ENCODE measurements around the gene DAPK1. TPM values are rescaled to one million over a fixed set of nuclear protein-coding genes. Genes with fewer than 3 reads are reported as not detected.
"Not testable (repeated sequence)": the region's sequence is repeated elsewhere in the genome, so short reads cannot be mapped to it uniquely, and the experiment has no call there.

DAPK1 gene
- total and polyA plus RNA-seq, 2 donors: 28.1 to 35.5 TPM

DNA sequence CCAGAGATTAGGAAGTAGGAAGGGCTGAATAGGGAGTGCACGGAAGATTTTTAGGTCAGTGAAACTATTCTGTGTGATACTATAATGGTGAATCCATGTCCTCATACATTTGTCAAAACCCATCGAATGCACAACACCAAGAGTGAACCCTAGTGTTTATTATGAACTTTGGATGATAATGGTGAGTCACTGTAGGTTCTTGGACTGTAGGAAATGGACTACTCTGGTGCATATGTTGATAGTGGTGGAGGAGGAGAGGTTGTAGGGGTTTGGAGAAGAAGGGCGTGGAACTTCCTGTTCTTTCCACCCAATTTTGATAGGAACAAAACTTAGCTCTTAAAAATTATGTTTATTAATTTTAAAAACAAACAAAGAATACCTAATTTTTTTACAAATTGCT is 242.5 kb downstream of the DAPK1 start:
- peaks cover 0 to 9% of the 10 kb centered on the region in 2 donors for H3K27me3 ChIP-seq (ENCODE audit: control insufficient read depth in 2 of 2, insufficient read depth in 1 of 2, low read length in 1 of 2)
- H3K4me1 ChIP-seq (ENCODE audit: control insufficient read depth in 2 of 2, insufficient read depth in 2 of 2, low read length in 2 of 2): no peaks in the 10 kb centered on the region
- no peak for DNase-seq (ENCODE audit: low read depth in 6 of 9, low spot score in 9 of 9)
- H3K9me3 ChIP-seq (ENCODE audit: control insufficient read depth in 2 of 2, insufficient read depth in 1 of 2, low read length in 1 of 2): no peaks in the 10 kb centered on the region
- H3K36me3 ChIP-seq (ENCODE audit: control insufficient read depth in 2 of 2, insufficient read depth in 2 of 2, low read length in 1 of 2): no peaks in the 10 kb centered on the region
- WGBS: 63% methylated on average over 3 of the region's 3 CpGs
- no peak overlapping the region for H3K4me3 ChIP-seq (ENCODE audit: low read length in 2 of 2)
- no peak overlapping the region for H3K27ac ChIP-seq (ENCODE audit: low read depth in 1 of 2, low read length in 1 of 2)

GRCh38 chr9:87741326-87741725 is 243.7 kb downstream of the DAPK1 start:
- peaks cover 0 to 9% of the 10 kb centered on the region in 2 donors for H3K27me3 ChIP-seq (ENCODE audit: control insufficient read depth in 2 of 2, insufficient read depth in 1 of 2, low read length in 1 of 2)
- H3K36me3 ChIP-seq (ENCODE audit: control insufficient read depth in 2 of 2, insufficient read depth in 2 of 2, low read length in 1 of 2): no peaks in the 10 kb centered on the region
- DNase-seq (ENCODE audit: low read depth in 6 of 9, low spot score in 9 of 9): no peak

GRCh38 chr9:87741891-87742290 is 244.2 kb downstream of the DAPK1 start:
- no peak for DNase-seq (ENCODE audit: low read depth in 6 of 9, low spot score in 9 of 9)

More at GRCh38 chr9:87741326-87741725, 243.7 kb downstream of the DAPK1 start:
- no peak overlapping the region for H3K4me3 ChIP-seq (ENCODE audit: low read length in 2 of 2)
- H3K27ac ChIP-seq (ENCODE audit: low read depth in 1 of 2, low read length in 1 of 2): no peak overlapping the region
- H3K9me3 ChIP-seq (ENCODE audit: control insufficient read depth in 2 of 2, insufficient read depth in 1 of 2, low read length in 1 of 2): no peaks in the 10 kb centered on the region
- 41% methylated on average over 4 of the region's 4 CpGs for WGBS
- H3K4me1 ChIP-seq (ENCODE audit: control insufficient read depth in 2 of 2, insufficient read depth in 2 of 2, low read length in 2 of 2): no peaks in the 10 kb centered on the region

GRCh38 chr9:87742813-87743428 is 245.3 kb downstream of the DAPK1 start:
- no peak overlapping the region for H3K4me3 ChIP-seq (ENCODE audit: low read length in 2 of 2)
- no peaks in the 10 kb centered on the region for H3K9me3 ChIP-seq (ENCODE audit: control insufficient read depth in 2 of 2, insufficient read depth in 1 of 2, low read length in 1 of 2)
- no peak for DNase-seq (ENCODE audit: low read depth in 6 of 9, low spot score in 9 of 9)
- H3K27ac ChIP-seq (ENCODE audit: low read depth in 1 of 2, low read length in 1 of 2): no peak overlapping the region
- H3K4me1 ChIP-seq (ENCODE audit: control insufficient read depth in 2 of 2, insufficient read depth in 2 of 2, low read length in 2 of 2): no peaks in the 10 kb centered on the region
- WGBS: 87% methylated on average over 3 of the region's 3 CpGs
- no peaks in the 10 kb centered on the region for H3K36me3 ChIP-seq (ENCODE audit: control insufficient read depth in 2 of 2, insufficient read depth in 2 of 2, low read length in 1 of 2)
- peaks cover 0 to 12% of the 10 kb centered on the region in 2 donors for H3K27me3 ChIP-seq (ENCODE audit: control insufficient read depth in 2 of 2, insufficient read depth in 1 of 2, low read length in 1 of 2)

More at GRCh38 chr9:87741891-87742290, 244.2 kb downstream of the DAPK1 start:
- no peaks in the 10 kb centered on the region for H3K4me1 ChIP-seq (ENCODE audit: control insufficient read depth in 2 of 2, insufficient read depth in 2 of 2, low read length in 2 of 2)
- H3K9me3 ChIP-seq (ENCODE audit: control insufficient read depth in 2 of 2, insufficient read depth in 1 of 2, low read length in 1 of 2): no peaks in the 10 kb centered on the region
- H3K4me3 ChIP-seq (ENCODE audit: low read length in 2 of 2): no peak overlapping the region
- H3K36me3 ChIP-seq (ENCODE audit: control insufficient read depth in 2 of 2, insufficient read depth in 2 of 2, low read length in 1 of 2): no peaks in the 10 kb centered on the region
- peaks cover 0 to 9% of the 10 kb centered on the region in 2 donors for H3K27me3 ChIP-seq (ENCODE audit: control insufficient read depth in 2 of 2, insufficient read depth in 1 of 2, low read length in 1 of 2)
- 31% methylated on average over 5 of the region's 5 CpGs for WGBS
- H3K27ac ChIP-seq (ENCODE audit: low read depth in 1 of 2, low read length in 1 of 2): no peak overlapping the region

DNA sequence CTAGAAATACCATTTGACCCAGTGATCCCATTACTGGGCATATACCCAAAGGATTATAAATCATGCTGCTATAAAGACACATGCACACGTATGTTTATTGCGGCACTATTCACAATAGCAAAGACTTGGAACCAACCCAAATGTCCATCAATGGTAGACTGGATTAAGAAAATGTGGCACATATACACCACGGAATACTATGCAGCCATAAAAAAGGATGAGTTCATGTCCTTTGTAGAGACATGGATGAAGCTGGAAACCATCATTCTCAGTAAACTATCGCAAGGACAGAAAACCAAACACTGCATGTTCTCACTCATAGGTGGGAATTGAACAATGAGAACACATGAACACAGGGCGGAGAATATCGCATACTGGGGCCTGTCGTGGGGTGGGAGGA is 246.6 kb downstream of the DAPK1 start:
- not testable (repeated sequence) for H3K9me3 ChIP-seq (ENCODE audit: control insufficient read depth in 2 of 2, insufficient read depth in 1 of 2, low read length in 1 of 2); H3K4me1 ChIP-seq (ENCODE audit: control insufficient read depth in 2 of 2, insufficient read depth in 2 of 2, low read length in 2 of 2); H3K36me3 ChIP-seq (ENCODE audit: control insufficient read depth in 2 of 2, insufficient read depth in 2 of 2, low read length in 1 of 2); H3K27ac ChIP-seq (ENCODE audit: low read depth in 1 of 2, low read length in 1 of 2); DNase-seq (ENCODE audit: low read depth in 6 of 9, low spot score in 9 of 9); H3K4me3 ChIP-seq (ENCODE audit: low read length in 2 of 2)
- 97% methylated on average over 6 of the region's 7 CpGs for WGBS
- H3K27me3 ChIP-seq (ENCODE audit: control insufficient read depth in 2 of 2, insufficient read depth in 1 of 2, low read length in 1 of 2): peaks cover 0 to 12% of the 10 kb centered on the region in 2 donors

DNA sequence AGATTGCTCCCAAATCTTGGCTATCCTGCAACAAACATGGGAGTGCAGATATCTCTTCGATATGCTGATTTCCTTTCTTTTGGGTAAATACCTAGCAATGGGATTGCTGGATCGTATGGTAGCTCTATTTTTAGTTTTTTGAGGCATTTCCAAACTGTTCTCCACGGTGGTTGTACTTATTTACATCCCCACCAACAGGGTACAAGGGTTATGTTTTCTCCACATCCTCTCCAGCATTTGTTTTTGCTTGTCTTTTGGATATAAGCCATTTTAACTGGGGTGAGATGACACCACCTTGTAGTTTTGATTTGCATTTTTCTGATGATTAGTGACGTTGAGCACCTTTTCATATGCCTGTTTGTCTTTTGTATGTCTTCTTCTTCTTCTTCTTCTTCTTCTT is 248.5 kb downstream of the DAPK1 start:
- DNase-seq (ENCODE audit: low read depth in 6 of 9, low spot score in 9 of 9): no peak
- H3K4me1 ChIP-seq (ENCODE audit: control insufficient read depth in 2 of 2, insufficient read depth in 2 of 2, low read length in 2 of 2): no peaks in the 10 kb centered on the region
- WGBS: 88% methylated on average over 4 of the region's 4 CpGs
- H3K27me3 ChIP-seq (ENCODE audit: control insufficient read depth in 2 of 2, insufficient read depth in 1 of 2, low read length in 1 of 2): peaks cover 2 to 4% of the 10 kb centered on the region in 2 donors
- no peaks in the 10 kb centered on the region for H3K36me3 ChIP-seq (ENCODE audit: control insufficient read depth in 2 of 2, insufficient read depth in 2 of 2, low read length in 1 of 2)
- H3K9me3 ChIP-seq (ENCODE audit: control insufficient read depth in 2 of 2, insufficient read depth in 1 of 2, low read length in 1 of 2): no peaks in the 10 kb centered on the region
- no peak overlapping the region for H3K4me3 ChIP-seq (ENCODE audit: low read length in 2 of 2)
- no peak overlapping the region for H3K27ac ChIP-seq (ENCODE audit: low read depth in 1 of 2, low read length in 1 of 2)

DNA sequence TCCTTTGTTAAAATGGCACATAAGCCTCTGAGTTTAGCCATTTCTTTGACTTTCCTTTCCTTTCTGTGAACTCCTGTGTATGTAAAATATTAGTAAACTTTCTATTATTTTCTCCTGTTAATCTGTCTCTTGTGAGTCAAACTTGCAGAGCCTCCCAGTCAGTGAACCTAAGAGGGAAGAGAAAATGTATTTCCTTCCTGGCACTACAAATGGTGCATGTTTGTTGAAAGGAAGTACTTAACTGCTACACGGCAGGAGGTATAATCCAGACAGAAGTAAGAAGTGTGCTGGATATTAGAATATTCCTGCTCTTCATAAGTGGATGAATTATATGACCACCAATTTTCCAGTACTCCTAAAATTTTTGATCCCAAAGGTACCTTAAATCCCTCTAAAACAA is 251.2 kb downstream of the DAPK1 start:
- WGBS: 24% methylated on average over 1 of the region's 1 CpG
- H3K4me3 ChIP-seq (ENCODE audit: low read length in 2 of 2): no peak overlapping the region
- no peaks in the 10 kb centered on the region for H3K4me1 ChIP-seq (ENCODE audit: control insufficient read depth in 2 of 2, insufficient read depth in 2 of 2, low read length in 2 of 2)
- no peak for DNase-seq (ENCODE audit: low read depth in 6 of 9, low spot score in 9 of 9)
- H3K36me3 ChIP-seq (ENCODE audit: control insufficient read depth in 2 of 2, insufficient read depth in 2 of 2, low read length in 1 of 2): no peaks in the 10 kb centered on the region
- H3K27ac ChIP-seq (ENCODE audit: low read depth in 1 of 2, low read length in 1 of 2): no peak overlapping the region
- H3K27me3 ChIP-seq (ENCODE audit: control insufficient read depth in 2 of 2, insufficient read depth in 1 of 2, low read length in 1 of 2): peaks cover 2 to 3% of the 10 kb centered on the region in 2 donors
- no peaks in the 10 kb centered on the region for H3K9me3 ChIP-seq (ENCODE audit: control insufficient read depth in 2 of 2, insufficient read depth in 1 of 2, low read length in 1 of 2)

GRCh38 chr9:87749335-87750035 is 251.8 kb downstream of the DAPK1 start:
- no peak for DNase-seq (ENCODE audit: low read depth in 6 of 9, low spot score in 9 of 9)
- no peak overlapping the region for H3K4me3 ChIP-seq (ENCODE audit: low read length in 2 of 2)
- H3K27ac ChIP-seq (ENCODE audit: low read depth in 1 of 2, low read length in 1 of 2): no peak overlapping the region
- H3K9me3 ChIP-seq (ENCODE audit: control insufficient read depth in 2 of 2, insufficient read depth in 1 of 2, low read length in 1 of 2): no peaks in the 10 kb centered on the region
- peaks cover 2 to 3% of the 10 kb centered on the region in 2 donors for H3K27me3 ChIP-seq (ENCODE audit: control insufficient read depth in 2 of 2, insufficient read depth in 1 of 2, low read length in 1 of 2)
- H3K36me3 ChIP-seq (ENCODE audit: control insufficient read depth in 2 of 2, insufficient read depth in 2 of 2, low read length in 1 of 2): no peaks in the 10 kb centered on the region
- 85% methylated on average over 5 of the region's 5 CpGs for WGBS
- no peaks in the 10 kb centered on the region for H3K4me1 ChIP-seq (ENCODE audit: control insufficient read depth in 2 of 2, insufficient read depth in 2 of 2, low read length in 2 of 2)

DNA sequence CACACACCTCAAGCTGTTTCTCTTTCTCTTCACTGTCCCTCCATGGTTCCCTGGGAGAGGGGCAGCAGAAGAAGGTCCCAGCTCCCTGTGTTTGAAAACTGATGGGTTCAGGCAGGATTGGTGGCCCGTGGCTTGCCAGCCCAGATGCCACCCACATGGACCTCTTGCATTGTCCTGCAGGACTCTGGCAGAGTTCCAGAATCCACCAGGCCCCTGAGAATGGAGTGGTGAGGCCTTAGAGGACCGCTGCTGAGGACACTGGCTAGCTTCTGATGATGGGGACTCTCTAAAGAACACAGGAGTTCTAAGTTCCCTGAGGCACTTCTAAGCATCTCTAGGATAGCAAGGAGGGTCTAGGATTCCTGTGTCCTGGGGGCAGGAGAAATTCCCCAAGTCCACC is 253.1 kb downstream of the DAPK1 start:
- DNase-seq (ENCODE audit: low read depth in 6 of 9, low spot score in 9 of 9): no peak
- Histone ChIP-seq H3K4me1 (ENCODE audit: control insufficient read depth in 2 of 2, insufficient read depth in 2 of 2, low read length in 2 of 2) (no peaks in the 10 kb centered on the region), H3K9me3 (ENCODE audit: control insufficient read depth in 2 of 2, insufficient read depth in 1 of 2, low read length in 1 of 2) (no peaks in the 10 kb centered on the region), H3K27me3 (ENCODE audit: control insufficient read depth in 2 of 2, insufficient read depth in 1 of 2, low read length in 1 of 2) (peaks cover 2 to 3% of the 10 kb centered on the region in 2 donors), H3K4me3 (ENCODE audit: low read length in 2 of 2) (no peak overlapping the region), H3K27ac (ENCODE audit: low read depth in 1 of 2, low read length in 1 of 2) (no peak overlapping the region), H3K36me3 (ENCODE audit: control insufficient read depth in 2 of 2, insufficient read depth in 2 of 2, low read length in 1 of 2) (no peaks in the 10 kb centered on the region)
- WGBS: 75% methylated on average over 2 of the region's 2 CpGs

Data from thymus (tissue), 11 donors.